HG02623 (cell line): ENCODE measurements around the gene NUP58.
"Not testable (repeated sequence)": the region's sequence is repeated elsewhere in the genome, so short reads cannot be mapped to it uniquely, and the experiment has no call there.

Experiments
- ATAC-seq: cut with Tn5 transposase; IDR thresholded peaks from one replicate; pipeline ENCODE4 v1.9.1; 2021; ENCODE audit warnings: moderate library complexity; ENCODE audit not compliant: unreplicated experiment

Gene NUP58

GRCh38 chr13:25300861-25301346 is 521 bp upstream of the NUP58 start:
- peak; percentile 12 for ATAC-seq

- no peak for ATAC-seq
Observed at GRCh38 chr13:25302121-25302520, 696 bp downstream of the NUP58 start.

DNA sequence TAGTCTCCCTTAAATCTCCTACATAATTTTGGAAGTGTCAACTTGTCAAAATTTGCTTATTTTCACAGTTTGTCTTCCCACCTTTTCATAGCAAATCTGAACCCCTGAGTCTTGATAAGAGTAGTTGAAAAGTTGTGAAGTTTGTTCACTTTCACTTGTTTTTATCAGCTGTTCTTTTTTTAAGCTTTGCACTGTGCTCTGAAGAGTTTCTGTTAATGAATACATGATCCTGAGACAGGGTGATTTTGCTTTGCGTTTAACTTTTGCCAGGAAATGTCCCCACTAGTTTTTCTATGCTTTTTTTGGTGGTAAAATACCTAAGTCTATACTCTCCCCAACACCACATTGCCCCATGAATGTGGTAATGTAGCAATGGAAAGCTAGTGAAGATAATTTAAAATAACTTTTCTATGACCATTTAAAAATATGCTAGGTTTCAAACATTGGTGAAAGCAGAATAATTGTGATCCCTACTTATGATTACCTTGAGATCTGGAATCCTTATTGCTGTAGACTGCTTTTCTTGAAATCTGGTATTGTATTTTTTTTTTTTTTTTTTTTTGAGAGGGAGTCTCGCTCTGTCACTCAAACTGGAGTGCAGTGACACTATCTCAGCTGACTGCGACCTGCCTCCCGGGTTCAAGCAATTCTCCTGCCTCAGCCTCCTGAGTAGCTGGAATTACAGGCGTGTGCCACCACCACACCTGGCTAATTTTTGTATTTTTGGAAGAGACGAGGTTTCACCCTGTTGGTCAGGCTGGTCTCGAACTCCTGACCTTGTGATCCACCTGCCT is 5.4 kb downstream of the NUP58 start:
- no peak for ATAC-seq

DNA sequence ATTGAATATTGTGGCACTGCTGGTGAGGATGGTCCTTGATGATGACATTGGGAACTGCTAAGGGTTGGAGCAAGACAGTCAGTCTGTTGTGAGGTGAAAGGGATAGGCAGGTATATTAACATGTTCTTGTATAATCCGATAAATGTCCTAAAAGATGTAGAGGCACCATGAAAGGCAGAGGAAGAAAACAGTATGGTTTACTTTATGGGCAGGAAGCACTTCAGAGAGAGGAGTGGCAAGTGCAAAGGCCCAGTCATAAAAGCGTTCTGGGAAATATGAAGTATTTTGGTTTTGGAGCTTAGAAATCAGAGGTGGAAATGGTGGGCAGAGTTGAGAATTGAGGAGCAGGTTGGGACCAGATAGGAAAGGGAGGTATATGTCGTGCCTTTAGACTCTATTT is 9.5 kb downstream of the NUP58 start:
- ATAC-seq = no peak

- not testable (repeated sequence) for ATAC-seq
Observed at GRCh38 chr13:25318946-25319345, 17.5 kb downstream of the NUP58 start.

- ATAC-seq = no peak
Observed at GRCh38 chr13:25319771-25320170, 18.3 kb downstream of the NUP58 start.

DNA sequence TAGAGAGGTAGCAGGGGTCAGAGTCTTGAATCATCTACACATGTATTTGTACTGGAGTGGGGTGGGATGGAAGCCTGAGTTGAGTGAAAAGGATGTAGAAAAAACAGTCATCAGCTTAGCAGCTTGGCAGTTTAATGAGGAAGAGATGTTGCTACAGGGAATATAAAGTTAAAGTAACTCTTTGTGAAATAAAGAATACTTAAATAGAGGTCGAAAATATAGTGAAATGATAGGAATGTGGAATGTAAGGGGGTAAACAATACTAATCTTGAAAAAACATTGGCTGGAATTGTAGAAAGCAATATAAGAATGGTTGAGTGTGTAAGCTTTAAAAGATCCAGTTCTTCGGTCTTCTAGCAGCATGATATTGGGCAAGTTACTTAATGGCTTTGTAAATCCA is 22.7 kb downstream of the NUP58 start:
- ATAC-seq = no peak

DNA sequence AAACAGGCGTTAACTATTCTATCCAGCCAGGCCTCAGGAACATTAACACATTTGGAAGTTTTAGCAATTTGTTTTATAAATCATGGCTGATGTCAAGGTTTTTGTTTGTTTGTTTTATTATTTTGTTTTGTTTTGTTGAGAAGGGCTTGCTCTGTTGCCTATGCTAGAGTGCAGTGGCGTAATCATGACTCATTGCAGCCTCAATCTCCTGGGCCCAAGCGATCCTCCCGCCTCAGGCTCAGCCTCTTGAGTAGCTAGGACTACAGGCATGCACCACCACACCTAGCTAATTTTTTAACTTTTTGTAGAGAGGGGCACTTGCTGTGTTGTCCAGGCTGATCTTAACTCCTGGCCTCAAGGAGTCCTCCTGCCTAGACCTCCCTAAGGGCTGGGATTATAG is 28.3 kb downstream of the NUP58 start:
- ATAC-seq = no peak

DNA sequence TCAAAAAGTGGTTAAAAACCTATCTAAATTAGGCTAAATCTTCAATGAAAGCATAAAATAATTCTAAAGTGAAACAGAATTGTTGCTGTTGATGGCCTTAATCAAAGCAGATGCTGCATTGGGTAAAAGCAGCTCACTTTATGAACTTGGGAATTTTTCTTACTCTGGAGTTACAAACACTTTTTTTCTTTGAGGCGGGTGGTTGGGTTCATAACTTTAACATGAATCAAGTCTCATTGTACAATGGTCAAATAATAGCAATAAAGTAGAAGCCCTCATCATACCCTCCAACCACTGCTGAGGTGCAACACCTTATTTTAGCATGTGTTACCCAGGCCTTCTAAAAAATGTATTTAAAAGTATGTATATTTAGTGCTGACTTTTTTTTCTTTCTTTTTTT is 29.1 kb downstream of the NUP58 start:
- no peak for ATAC-seq

GRCh38 chr13:25335856-25336255 is 34.4 kb downstream of the NUP58 start:
- no peak for ATAC-seq

- ATAC-seq = no peak
Observed at GRCh38 chr13:25345576-25345975, 44.2 kb downstream of the NUP58 start.

GRCh38 chr13:25347151-25347550 is 45.7 kb downstream of the NUP58 start:
- ATAC-seq = no peak

GRCh38 chr13:25351404-25351803 is 50.0 kb downstream of the NUP58 start:
- no peak for ATAC-seq

DNA sequence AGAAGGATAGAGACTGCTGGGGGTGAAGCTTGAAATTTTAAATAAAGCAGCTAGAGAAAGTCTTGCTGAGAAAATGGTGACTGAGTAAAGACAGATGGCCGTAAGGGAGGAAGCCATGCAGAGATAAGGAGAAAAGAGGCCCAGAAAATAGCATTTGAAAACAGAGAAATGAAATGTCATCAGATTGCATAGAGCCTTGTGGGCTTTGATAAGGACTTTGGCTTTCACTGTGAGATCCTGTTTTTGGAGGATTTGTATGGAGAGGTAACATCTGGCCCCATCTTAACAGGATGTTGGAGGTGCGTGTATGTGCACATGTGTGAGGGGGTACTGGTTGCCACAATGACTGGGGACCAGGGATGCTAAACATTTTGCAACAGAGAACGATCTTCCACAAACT is 50.8 kb downstream of the NUP58 start:
- no peak for ATAC-seq

GRCh38 chr13:25352806-25353205 is 51.4 kb downstream of the NUP58 start:
- no peak for ATAC-seq

DNA sequence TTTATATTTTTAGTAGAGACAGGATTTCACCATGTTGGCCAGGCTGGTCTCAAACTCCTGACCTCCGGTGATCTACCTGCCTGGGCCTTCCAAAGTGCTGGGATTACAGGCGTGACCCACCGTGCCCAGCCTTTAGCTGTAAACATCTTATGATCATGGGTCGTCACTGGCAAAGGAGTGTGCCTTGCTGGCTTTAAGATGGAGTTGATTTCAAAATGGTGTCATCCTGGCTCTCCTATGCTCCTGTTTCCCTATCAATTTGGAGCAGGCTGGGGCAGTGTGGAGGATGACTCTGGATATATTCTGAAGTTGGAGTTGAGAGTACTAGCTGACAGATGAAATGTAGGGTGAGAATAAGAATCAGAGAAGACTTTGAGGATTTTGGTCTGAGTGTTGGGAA is 51.9 kb downstream of the NUP58 start:
- ATAC-seq = no peak

DNA sequence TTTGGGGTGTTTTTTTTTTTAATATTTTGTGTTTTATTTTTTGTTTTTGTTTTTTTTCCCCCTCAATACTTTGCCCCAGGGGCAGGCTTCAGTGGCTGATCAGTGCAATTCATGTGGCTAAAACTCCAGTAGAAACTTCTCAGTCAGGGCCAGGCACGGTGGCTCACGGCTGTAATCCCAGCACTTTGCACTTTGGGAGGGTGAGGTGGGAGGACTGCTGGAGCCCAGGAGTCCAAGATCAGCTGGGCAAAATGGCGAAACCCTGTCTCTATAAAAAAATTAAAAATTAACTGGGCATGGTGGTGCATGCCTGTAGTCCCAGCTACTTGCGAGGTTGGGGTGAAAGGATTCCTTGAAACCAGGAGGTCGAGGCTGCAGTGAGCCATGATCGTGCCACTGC is 53.0 kb downstream of the NUP58 start:
- no peak for ATAC-seq

DNA sequence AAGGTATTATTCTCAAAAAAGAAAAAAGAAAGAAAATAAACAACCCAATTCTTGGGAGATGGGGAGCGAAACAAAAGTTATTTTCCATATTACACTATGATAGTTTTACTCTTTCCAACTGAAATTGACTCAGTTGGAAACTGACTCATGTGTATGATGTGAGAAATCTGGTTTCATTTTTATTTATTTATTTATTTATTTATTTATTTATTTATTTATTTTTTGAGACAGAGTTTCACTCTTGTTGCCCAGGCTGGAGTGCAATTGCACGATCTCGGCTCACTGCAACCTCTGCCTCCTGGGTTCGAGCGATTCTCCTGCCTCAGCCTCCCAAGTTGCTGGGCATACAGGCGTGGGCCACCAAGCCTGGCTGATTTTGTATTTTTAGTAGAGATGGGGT is 59.0 kb downstream of the NUP58 start:
- not testable (repeated sequence) for ATAC-seq

- ATAC-seq = no peak
Observed at GRCh38 chr13:25365720-25366235, 64.4 kb downstream of the NUP58 start.

DNA sequence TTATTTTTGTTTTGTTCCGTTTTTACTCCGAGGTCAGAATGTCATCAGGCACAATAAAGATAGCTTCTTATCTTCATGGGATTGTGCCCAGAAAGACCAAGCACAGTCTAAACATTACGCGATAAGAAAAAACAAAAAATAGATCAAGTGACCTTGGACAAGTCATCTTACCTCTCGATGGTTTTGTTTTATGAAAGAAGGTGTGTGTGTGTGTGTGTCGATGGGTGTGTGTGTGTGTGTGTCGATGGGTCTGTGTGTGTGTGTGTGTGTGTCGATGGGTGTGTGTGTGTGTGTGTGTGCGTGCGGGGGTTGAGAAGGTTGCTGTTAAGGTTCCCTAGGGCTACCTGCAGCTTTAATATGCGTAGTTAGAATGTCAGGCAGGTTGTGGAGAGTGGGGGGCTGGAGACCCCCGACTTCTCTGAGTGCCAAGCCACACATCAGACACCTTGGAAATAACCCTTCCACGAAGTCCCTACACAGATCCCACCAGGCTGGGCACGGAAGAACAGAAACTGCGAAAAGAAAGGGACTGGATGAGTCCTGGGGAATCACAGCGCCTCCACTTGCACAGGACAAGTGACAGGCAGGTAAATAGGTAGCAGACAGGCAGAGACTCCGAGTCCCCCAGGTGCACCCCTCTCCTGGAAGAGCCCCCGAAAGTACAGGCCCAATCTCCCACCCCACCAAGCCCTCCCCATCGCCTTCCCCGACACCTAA is 69.9 kb downstream of the NUP58 start:
- no peak for ATAC-seq

DNA sequence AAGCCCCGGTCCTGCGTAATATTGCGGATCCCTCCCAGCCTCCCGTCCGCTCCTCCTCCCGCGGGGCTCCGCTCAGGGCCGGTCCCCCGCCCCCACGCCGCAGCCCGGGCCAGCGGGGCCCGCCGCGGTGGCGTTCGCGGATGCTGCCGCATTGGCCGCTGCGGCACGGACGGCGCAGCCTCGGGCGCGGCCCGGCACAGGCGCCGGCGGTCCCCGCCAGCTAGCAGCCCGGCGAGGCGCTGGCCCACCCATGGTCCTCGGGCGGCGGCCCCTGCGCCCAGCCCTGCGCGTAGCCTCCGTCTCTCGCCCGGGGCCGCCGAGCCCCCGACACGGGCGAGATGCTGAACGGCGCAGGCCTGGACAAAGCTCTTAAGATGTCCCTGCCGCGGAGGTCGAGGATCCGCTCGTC is 70.5 kb downstream of the NUP58 start, which contains the start of gene ATP8A2:
TSS of gene ATP8A2 (plus strand) at position 100 of the 409 bp plus-strand sequence. CDS start at position 339, 239 bp downstream.
- no peak for ATAC-seq
